Measurements from ENCODE around the gene BCS1L.

DNA sequence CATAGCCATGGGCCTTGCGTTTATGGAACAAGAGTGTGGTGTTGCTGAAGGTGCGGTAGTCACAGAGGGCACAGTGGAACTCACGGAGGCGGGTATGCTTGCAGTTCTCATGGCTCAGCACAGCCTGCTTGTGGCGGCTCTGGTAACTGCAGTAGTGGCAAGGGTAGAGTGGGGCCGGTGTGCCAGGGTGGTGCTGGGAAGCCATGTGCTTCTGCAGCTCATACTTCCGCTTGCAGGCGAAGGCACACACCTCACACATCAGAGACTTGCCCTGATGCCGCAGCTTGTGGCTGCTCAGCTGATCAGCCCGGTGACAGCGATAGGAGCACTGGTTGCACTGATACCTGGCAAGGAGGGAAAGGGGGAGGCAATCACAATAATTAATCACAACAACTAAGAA lies 14.8 kb upstream of the BCS1L start:
- TF ChIP-seq POLR2AphosphoS5 (IDR thresholded peaks at IDR 0.05) = no peak
- TF ChIP-seq, protein P1, sequence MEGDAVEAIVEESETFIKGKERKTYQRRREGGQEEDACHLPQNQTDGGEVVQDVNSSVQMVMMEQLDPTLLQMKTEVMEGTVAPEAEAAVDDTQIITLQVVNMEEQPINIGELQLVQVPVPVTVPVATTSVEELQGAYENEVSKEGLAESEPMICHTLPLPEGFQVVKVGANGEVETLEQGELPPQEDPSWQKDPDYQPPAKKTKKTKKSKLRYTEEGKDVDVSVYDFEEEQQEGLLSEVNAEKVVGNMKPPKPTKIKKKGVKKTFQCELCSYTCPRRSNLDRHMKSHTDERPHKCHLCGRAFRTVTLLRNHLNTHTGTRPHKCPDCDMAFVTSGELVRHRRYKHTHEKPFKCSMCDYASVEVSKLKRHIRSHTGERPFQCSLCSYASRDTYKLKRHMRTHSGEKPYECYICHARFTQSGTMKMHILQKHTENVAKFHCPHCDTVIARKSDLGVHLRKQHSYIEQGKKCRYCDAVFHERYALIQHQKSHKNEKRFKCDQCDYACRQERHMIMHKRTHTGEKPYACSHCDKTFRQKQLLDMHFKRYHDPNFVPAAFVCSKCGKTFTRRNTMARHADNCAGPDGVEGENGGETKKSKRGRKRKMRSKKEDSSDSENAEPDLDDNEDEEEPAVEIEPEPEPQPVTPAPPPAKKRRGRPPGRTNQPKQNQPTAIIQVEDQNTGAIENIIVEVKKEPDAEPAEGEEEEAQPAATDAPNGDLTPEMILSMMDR (IDR thresholded peaks at IDR 0.05) = no peak
